Subcutaneous adipose tissue (tissue), 4 donors: Measurements from ENCODE around the gene KCNMA1. TPM values are rescaled to one million over a fixed set of nuclear protein-coding genes. Genes with fewer than 3 reads are reported as not detected.

ENCODE experiments used
- CTCF ChIP-seq: fragments of 450-650 bp; IDR thresholded peaks from one replicate; pipeline ENCODE4 v1.5.1; 2016; ENCODE audit warnings: low read depth, mild to moderate bottlenecking, control low read depth, antibody characterized with exemption, moderate library complexity
- total RNA-seq, 4 donors: library from RNA; depleted of rRNA; stranded (reverse); fragments of >200 nt; gene quantifications; one replicate each; pipeline ENCODE4 v1.1.0, GENCODE V29; 2016

KCNMA1 gene
- total RNA-seq, 4 donors from 2014 or later: 10.3 to 91.5 (median 23.8) TPM

GRCh38 chr10:77244286-77244685, 393.3 kb downstream of the KCNMA1 start:
- no peak for TF ChIP-seq CTCF

GRCh38 chr10:77241350-77241725, 396.3 kb downstream of the KCNMA1 start:
- TF ChIP-seq CTCF: no peak

- no peak for TF ChIP-seq CTCF
These were observed 396.8 kb downstream of the KCNMA1 start for GRCh38 chr10:77240706-77241349.

- no peak for TF ChIP-seq CTCF
These were observed 397.5 kb downstream of the KCNMA1 start for GRCh38 chr10:77240041-77240652.

- no peak for TF ChIP-seq CTCF
These were observed 400.5 kb downstream of the KCNMA1 start for GRCh38 chr10:77237120-77237519.

- no peak for TF ChIP-seq CTCF
These were observed 400.9 kb downstream of the KCNMA1 start for GRCh38 chr10:77236700-77237099.

- TF ChIP-seq CTCF: no peak
These were observed 401.6 kb downstream of the KCNMA1 start for GRCh38 chr10:77236029-77236428.
